HepG2 (cell line): ENCODE results near the gene NME1. TPM values are rescaled to one million over a fixed set of nuclear protein-coding genes. Genes with fewer than 3 reads are reported as not detected.
"Not testable (repeated sequence)": the region's sequence is repeated elsewhere in the genome, so short reads cannot be mapped to it uniquely, and the experiment has no call there.

Experiments used
- ARNT2 ChIP-seq: sonication (generic); formaldehyde crosslinking; IDR thresholded peaks from 2 replicates; pipeline ENCODE4 v1.8.0; 2022; ENCODE audit warnings: mild to moderate bottlenecking, low read depth, missing genetic modification reagents, moderate library complexity
- CREB1 ChIP-seq, 2 experiments: fragments of 450-650 bp in 1 of 2; IDR thresholded peaks; 2 replicates each; pipeline ENCODE4 v1.6.1; 2016 to 2017; ENCODE audit warnings: control low read depth in 1 of 2, mild to moderate bottlenecking in 1 of 2, missing compliant biosample characterization in 1 of 2, missing genetic modification characterization in 1 of 2
- ELF1 ChIP-seq: sonication (generic); formaldehyde crosslinking; IDR thresholded peaks from 2 replicates; pipeline ENCODE4 v1.4.0; 2020; ENCODE audit warnings: missing genetic modification reagents
- EP300 ChIP-seq, 3 experiments: sonication (generic) in 1 of 3; formaldehyde crosslinking in 1 of 3; IDR thresholded peaks; 2 replicates each; pipeline versions ENCODE4 v1.5.1 to v1.6.1; 2011 to 2020; ENCODE audit warnings: low read depth in 2 of 3, low read length in 2 of 3, borderline replicate concordance in 1 of 3, improper control_type of control experiment in 1 of 3, mild to moderate bottlenecking in 1 of 3, missing genetic modification reagents in 1 of 3, moderate library complexity in 1 of 3
- KDM5B ChIP-seq: sonication (generic); formaldehyde crosslinking; IDR thresholded peaks from 2 replicates; pipeline ENCODE4 v1.4.0; 2020; ENCODE audit warnings: missing genetic modification reagents, mild to moderate bottlenecking, borderline replicate concordance
- KLF6 ChIP-seq: IDR thresholded peaks from 2 replicates; pipeline ENCODE4 v1.8.0; 2016; ENCODE audit warnings: missing biosample characterization, missing genetic modification reagents
- KMT2B ChIP-seq: IDR thresholded peaks from 2 replicates; pipeline ENCODE4 v1.6.1; 2016; ENCODE audit warnings: missing genetic modification reagents, missing compliant biosample characterization
- RCOR2 ChIP-seq: IDR thresholded peaks from 2 replicates; pipeline ENCODE4 v1.6.1; 2016; ENCODE audit warnings: missing biosample characterization, missing genetic modification reagents
- SAP130 ChIP-seq: IDR thresholded peaks from 2 replicates; pipeline ENCODE4 v1.6.1; 2016; ENCODE audit warnings: low read depth
- SOX5 ChIP-seq: IDR thresholded peaks from 2 replicates; pipeline ENCODE4 v1.6.1; 2016; ENCODE audit warnings: borderline replicate concordance
- TEF ChIP-seq: sonication (generic); formaldehyde crosslinking; IDR thresholded peaks from 2 replicates; pipeline ENCODE4 v1.5.0; 2020; ENCODE audit warnings: missing genetic modification reagents
- YEATS2 ChIP-seq: sonication (generic); formaldehyde crosslinking; IDR thresholded peaks from 2 replicates; pipeline ENCODE4 v1.4.0; 2020; ENCODE audit warnings: missing genetic modification reagents, borderline replicate concordance
- ZBTB3 ChIP-seq: sonication (generic); formaldehyde crosslinking; IDR thresholded peaks from 2 replicates; pipeline ENCODE4 v1.4.0; 2020; ENCODE audit warnings: low read depth, mild to moderate bottlenecking, moderate library complexity, missing genetic modification reagents, borderline replicate concordance
- ZNF205 ChIP-seq: IDR thresholded peaks from 2 replicates; pipeline ENCODE4 v1.6.1; 2018; ENCODE audit warnings: missing biosample characterization, missing genetic modification reagents
- ZNF460 ChIP-seq: sonication (generic); formaldehyde crosslinking; IDR thresholded peaks from 2 replicates; pipeline ENCODE4 v1.5.1; 2020; ENCODE audit warnings: missing genetic modification reagents, mild to moderate bottlenecking, borderline replicate concordance
- ZNF510 ChIP-seq: sonication (generic); formaldehyde crosslinking; IDR thresholded peaks from 2 replicates; pipeline ENCODE4 v1.4.0; 2020; ENCODE audit warnings: low read depth, mild to moderate bottlenecking, missing genetic modification reagents
- ZNF547 ChIP-seq: sonication (generic); formaldehyde crosslinking; IDR thresholded peaks from 2 replicates; pipeline ENCODE4 v1.5.1; 2020; ENCODE audit warnings: mild to moderate bottlenecking, missing genetic modification reagents
- ZNF644 ChIP-seq: IDR thresholded peaks from 2 replicates; pipeline ENCODE4 v1.6.1; 2016; ENCODE audit warnings: low read depth
- ZSCAN9 ChIP-seq: IDR thresholded peaks from 2 replicates; pipeline ENCODE4 v1.6.1; 2016; ENCODE audit warnings: borderline replicate concordance
- polyA plus RNA-seq, 8 experiments: library from polyadenylated mRNA; depleted of rRNA in 3 of 8; stranded (reverse) in 7 of 8; unstranded in 1 of 8; fragments of >200 nt; fragmentation: Illumina TruSeq in 4 of 8; extraction: Trizol in 4 of 8; gene quantifications; 2 replicates each; pipeline versions ENCODE4 v1.2.1 to v1.2.3, GENCODE V29; 2011 to 2016; ENCODE audit warnings: low read depth in 4 of 8, missing spikeins in 1 of 8, mixed read lengths in 1 of 8; ENCODE audit not compliant: insufficient read depth in 1 of 8
- total RNA-seq, 5 experiments: library from RNA; depleted of rRNA; stranded (reverse); fragments of >200 nt; fragmentation: Illumina TruSeq; extraction: Trizol; gene quantifications; 2 replicates each; pipeline ENCODE4 v1.2.3, GENCODE V29; 2016; ENCODE audit warnings: low read depth in 1 of 5
- TF ChIP-seq, protein P1 (sequence below): sonication (generic); formaldehyde crosslinking; IDR thresholded peaks from 2 replicates; pipeline ENCODE4 v1.4.0; 2020; ENCODE audit warnings: mild to moderate bottlenecking, missing genetic modification reagents
- TF ChIP-seq, protein P2 (sequence below): sonication (generic); formaldehyde crosslinking; IDR thresholded peaks from 2 replicates; pipeline ENCODE4 v1.5.0; 2020; ENCODE audit warnings: mild to moderate bottlenecking, missing genetic modification reagents
- TF ChIP-seq, protein P3 (sequence below): IDR thresholded peaks from 2 replicates; pipeline ENCODE4 v1.6.1; 2018; ENCODE audit warnings: missing genetic modification reagents, mild to moderate bottlenecking, missing compliant biosample characterization

NME1 gene
- total and polyA plus RNA-seq, 2 of the 13 experiments (the other 11 are each of a cell fraction or from before 2014, with no cell fraction given): 295 to 516 TPM

- peak; percentile 21; the same call in 1 of the 2 replicates for TF ChIP-seq ZNF644 (CRISPR knock-in tag)
- peak; percentile 73 for TF ChIP-seq ZSCAN9 (CRISPR knock-in tag)
- TF ChIP-seq ZNF205 (CRISPR knock-in tag): peak; percentile 70; the same call in 1 of the 2 replicates
- TF ChIP-seq ARNT2 (CRISPR knock-in tag): peak; percentile 55
- peak; percentile 23 to 81; a peak in 3 of 4 replicates for TF ChIP-seq EP300 (IDR thresholded peaks at IDR 0.05; ENCODE audit: low read depth in 2 of 2, low read length in 2 of 2)
- TF ChIP-seq EP300 (CRISPR knock-in tag; IDR thresholded peaks at IDR 0.05; ENCODE audit: borderline replicate concordance): peak; percentile 49; the same call in 1 of the 2 replicates
- TF ChIP-seq SAP130 (CRISPR knock-in tag): peak; percentile 92
- TF ChIP-seq, protein P1, sequence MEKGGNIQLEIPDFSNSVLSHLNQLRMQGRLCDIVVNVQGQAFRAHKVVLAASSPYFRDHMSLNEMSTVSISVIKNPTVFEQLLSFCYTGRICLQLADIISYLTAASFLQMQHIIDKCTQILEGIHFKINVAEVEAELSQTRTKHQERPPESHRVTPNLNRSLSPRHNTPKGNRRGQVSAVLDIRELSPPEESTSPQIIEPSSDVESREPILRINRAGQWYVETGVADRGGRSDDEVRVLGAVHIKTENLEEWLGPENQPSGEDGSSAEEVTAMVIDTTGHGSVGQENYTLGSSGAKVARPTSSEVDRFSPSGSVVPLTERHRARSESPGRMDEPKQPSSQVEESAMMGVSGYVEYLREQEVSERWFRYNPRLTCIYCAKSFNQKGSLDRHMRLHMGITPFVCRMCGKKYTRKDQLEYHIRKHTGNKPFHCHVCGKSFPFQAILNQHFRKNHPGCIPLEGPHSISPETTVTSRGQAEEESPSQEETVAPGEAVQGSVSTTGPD: peak; percentile 57; the same call in 1 of the 2 replicates
- 0 out of 2 replicates have a peak, but pooled peaks have one; percentile 21 for TF ChIP-seq KLF6
- TF ChIP-seq, protein P2, sequence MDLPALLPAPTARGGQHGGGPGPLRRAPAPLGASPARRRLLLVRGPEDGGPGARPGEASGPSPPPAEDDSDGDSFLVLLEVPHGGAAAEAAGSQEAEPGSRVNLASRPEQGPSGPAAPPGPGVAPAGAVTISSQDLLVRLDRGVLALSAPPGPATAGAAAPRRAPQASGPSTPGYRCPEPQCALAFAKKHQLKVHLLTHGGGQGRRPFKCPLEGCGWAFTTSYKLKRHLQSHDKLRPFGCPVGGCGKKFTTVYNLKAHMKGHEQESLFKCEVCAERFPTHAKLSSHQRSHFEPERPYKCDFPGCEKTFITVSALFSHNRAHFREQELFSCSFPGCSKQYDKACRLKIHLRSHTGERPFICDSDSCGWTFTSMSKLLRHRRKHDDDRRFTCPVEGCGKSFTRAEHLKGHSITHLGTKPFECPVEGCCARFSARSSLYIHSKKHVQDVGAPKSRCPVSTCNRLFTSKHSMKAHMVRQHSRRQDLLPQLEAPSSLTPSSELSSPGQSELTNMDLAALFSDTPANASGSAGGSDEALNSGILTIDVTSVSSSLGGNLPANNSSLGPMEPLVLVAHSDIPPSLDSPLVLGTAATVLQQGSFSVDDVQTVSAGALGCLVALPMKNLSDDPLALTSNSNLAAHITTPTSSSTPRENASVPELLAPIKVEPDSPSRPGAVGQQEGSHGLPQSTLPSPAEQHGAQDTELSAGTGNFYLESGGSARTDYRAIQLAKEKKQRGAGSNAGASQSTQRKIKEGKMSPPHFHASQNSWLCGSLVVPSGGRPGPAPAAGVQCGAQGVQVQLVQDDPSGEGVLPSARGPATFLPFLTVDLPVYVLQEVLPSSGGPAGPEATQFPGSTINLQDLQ: peak; percentile 82; the same call in 1 of the 2 replicates
- TF ChIP-seq ZBTB3: peak; percentile 70; the same call in 1 of the 2 replicates
- not testable (repeated sequence) for TF ChIP-seq CREB1 (IDR thresholded peaks at IDR 0.05)
- TF ChIP-seq CREB1 (CRISPR knock-in tag; IDR thresholded peaks at IDR 0.05): peak; percentile 52; the same call in 1 of the 2 replicates
- TF ChIP-seq KMT2B: peak; percentile 48; the same call in 1 of the 2 replicates
- peak; percentile 83 for TF ChIP-seq KDM5B (CRISPR knock-in tag)
- TF ChIP-seq YEATS2 (CRISPR knock-in tag): peak; percentile 34; the same call in 1 of the 2 replicates
- peak; percentile 86 for TF ChIP-seq SOX5 (CRISPR knock-in tag)
- TF ChIP-seq ELF1 (CRISPR knock-in tag): peak; percentile 68
- TF ChIP-seq, protein P3, sequence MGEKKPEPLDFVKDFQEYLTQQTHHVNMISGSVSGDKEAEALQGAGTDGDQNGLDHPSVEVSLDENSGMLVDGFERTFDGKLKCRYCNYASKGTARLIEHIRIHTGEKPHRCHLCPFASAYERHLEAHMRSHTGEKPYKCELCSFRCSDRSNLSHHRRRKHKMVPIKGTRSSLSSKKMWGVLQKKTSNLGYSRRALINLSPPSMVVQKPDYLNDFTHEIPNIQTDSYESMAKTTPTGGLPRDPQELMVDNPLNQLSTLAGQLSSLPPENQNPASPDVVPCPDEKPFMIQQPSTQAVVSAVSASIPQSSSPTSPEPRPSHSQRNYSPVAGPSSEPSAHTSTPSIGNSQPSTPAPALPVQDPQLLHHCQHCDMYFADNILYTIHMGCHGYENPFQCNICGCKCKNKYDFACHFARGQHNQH (CRISPR knock-in tag): peak; percentile 93
- TF ChIP-seq ZNF510: 0 out of 2 replicates have a peak, but pooled peaks have one; percentile 49
- TF ChIP-seq RCOR2 (CRISPR knock-in tag): peak; percentile 93
- 0 out of 2 replicates have a peak, but pooled peaks have one; percentile 28 for TF ChIP-seq ZNF547 (CRISPR knock-in tag)
- peak; percentile 98 for TF ChIP-seq TEF (CRISPR knock-in tag)
- peak; percentile 96 for TF ChIP-seq ZNF460 (CRISPR knock-in tag)
Measured at GRCh38 chr17:51112303-51113222, 40.8 kb upstream of the NME1 start (continued).
